K562 (cell line): ENCODE measurements around the gene GHR. TPM values are rescaled to one million over a fixed set of nuclear protein-coding genes. Genes with fewer than 3 reads are reported as not detected.
A peak's percentile ranks its signal among the peaks of the same experiment; 100 is the strongest.

ENCODE experiments used
- ATAC-seq: fragments of 200-7000 bp; cut with Tn5 transposase; 3 replicates; pipeline ENCODE4 v1.9.1; 2020; ENCODE audit warnings: moderate library complexity
- BruUV-seq: library from RNA; stranded (reverse); fragments of 400-500 nt; replicated peaks from 2 replicates; lab custom pipeline; 2021; lab: Mats Ljungman, UMichigan
- CTCF ChIA-PET: fragments of 300-600 bp; formaldehyde crosslinking; extraction: SDS; loops from one replicate; lab custom pipeline; 2021; ENCODE audit warnings: low intra/inter-chr PET ratio; lab: Yijun Ruan, JAX
- POLR2A ChIA-PET: fragments of 300-600, 350-650 bp; sonication (Branson Sonifier 250); formaldehyde crosslinking; extraction: SDS; loops from one replicate; lab custom pipeline; 2021; ENCODE audit warnings: antibody characterized with exemption, inconsistent platforms; lab: Yijun Ruan, JAX
- DNase-seq, 4 experiments: peaks; one replicate each; pipeline versions ENCODE4 v3.0.0 to v3.0.0-alpha.2; 2011 to 2018; ENCODE audit warnings: low spot score in 3 of 4, mixed read lengths in 3 of 4; ENCODE audit errors: extremely low read depth in 1 of 4
- FAIRE-seq: peaks from 2 replicates; lab custom pipeline; 2011; peaks lifted over from hg19 to GRCh38; lab: Jason Lieb, UNC
- H2AFZ ChIP-seq: 2 replicates; pipeline ENCODE4 v1.6.0; 2011; ENCODE audit warnings: low read depth, low read length, control low read depth, inconsistent platforms
- H3K27ac ChIP-seq: fragments of 200-600 bp; 3 replicates; pipeline ENCODE4 v1.8.0; 2011; ENCODE audit warnings: low read depth, mild to moderate bottlenecking, control low read depth, inconsistent platforms, low read length, moderate library complexity, mixed read lengths; ENCODE audit errors: extremely low read depth
- H3K27me3 ChIP-seq, 2 experiments: fragments of 300-600 bp in 1 of 2; 2 replicates in 1 of 2; 3 replicates in 1 of 2; pipeline versions ENCODE4 v1.6.0 to v1.8.0; 2011; ENCODE audit warnings: inconsistent platforms in 2 of 2, low read length in 2 of 2, mild to moderate bottlenecking in 1 of 2, mixed read lengths in 1 of 2, moderate library complexity in 1 of 2; ENCODE audit not compliant: control insufficient read depth in 2 of 2, insufficient read depth in 2 of 2
- H3K36me3 ChIP-seq: fragments of 300-600 bp; 3 replicates; pipeline ENCODE4 v1.8.0; 2011; ENCODE audit warnings: mild to moderate bottlenecking, low read length, inconsistent platforms; ENCODE audit not compliant: control insufficient read depth, insufficient read depth
- H3K4me1 ChIP-seq, 2 experiments: fragments of 200-600 bp in 1 of 2; replicated peaks in 1 of 2; 2 replicates in 1 of 2; 3 replicates in 1 of 2; pipeline versions ENCODE4 v1.5.1 to v1.8.0; 2011; ENCODE audit warnings: inconsistent platforms in 2 of 2, low read length in 2 of 2, mild to moderate bottlenecking in 1 of 2, mixed read lengths in 1 of 2, moderate library complexity in 1 of 2; ENCODE audit not compliant: control insufficient read depth in 2 of 2, insufficient read depth in 2 of 2
- H3K4me2 ChIP-seq: 2 replicates; pipeline ENCODE4 v1.6.1; 2011; ENCODE audit warnings: low read length, control low read depth, inconsistent platforms, mixed read lengths; ENCODE audit not compliant: insufficient read depth
- H3K4me3 ChIP-seq: fragments of 200-600 bp; sonication (generic), shearing (Covaris generic); 2 replicates; pipeline ENCODE4 v1.5.1; 2016; ENCODE audit warnings: control low read depth, inconsistent platforms
- H3K79me2 ChIP-seq: fragments of 200-600 bp; 3 replicates; pipeline ENCODE4 v1.8.0; 2011; ENCODE audit warnings: low read length, inconsistent platforms; ENCODE audit not compliant: control insufficient read depth, insufficient read depth
- H3K9ac ChIP-seq, 2 experiments: 2 replicates each; pipeline versions ENCODE4 v1.6.0 to v1.6.1; 2011; ENCODE audit warnings: low read depth in 2 of 2, low read length in 2 of 2, control low read depth in 1 of 2, inconsistent platforms in 1 of 2, mild to moderate bottlenecking in 1 of 2, mixed read lengths in 1 of 2; ENCODE audit not compliant: insufficient read depth in 1 of 2
- H3K9me1 ChIP-seq: one replicate; pipeline ENCODE4 v1.6.0; 2011; ENCODE audit warnings: inconsistent platforms, mild to moderate bottlenecking, low read length, moderate library complexity; ENCODE audit not compliant: control insufficient read depth, insufficient read depth
- H3K9me3 ChIP-seq: replicated peaks from 2 replicates; pipeline ENCODE4 v1.5.1; 2011; ENCODE audit warnings: low read depth, low read length, inconsistent platforms; ENCODE audit not compliant: control insufficient read depth, insufficient read depth
- H4K20me1 ChIP-seq: replicated peaks from 2 replicates; pipeline ENCODE4 v1.6.1; 2011; ENCODE audit warnings: low read length, inconsistent platforms, mixed read lengths; ENCODE audit not compliant: control insufficient read depth, insufficient read depth
- BRF1 ChIP-seq: IDR thresholded peaks from 3 replicates; pipeline ENCODE4 v1.6.1; 2011; ENCODE audit warnings: borderline replicate concordance, mild to moderate bottlenecking; ENCODE audit not compliant: insufficient read length; ENCODE audit errors: extremely low read depth
- DPF2 ChIP-seq: fragments of 450-650 bp; IDR thresholded peaks from 2 replicates; pipeline ENCODE4 v1.6.1; 2016
- HNRNPUL1 ChIP-seq: fragments of 200-400 bp; formaldehyde crosslinking; IDR thresholded peaks from 2 replicates; pipeline ENCODE4 v1.6.1; 2017; ENCODE audit warnings: low read length
- MTA2 ChIP-seq: fragments of 450-650 bp; IDR thresholded peaks from 2 replicates; pipeline ENCODE4 v1.6.1; 2016; ENCODE audit warnings: low read depth
- MTF1 ChIP-seq: fragments of 250-450 bp; sonication (Bioruptor Pico); IDR thresholded peaks from 2 replicates; pipeline ENCODE4 v1.9.0; 2021; ENCODE audit warnings: moderate library complexity, mild to moderate bottlenecking, inconsistent platforms, borderline replicate concordance
- MYNN ChIP-seq, 2 experiments: sonication (generic); formaldehyde crosslinking in 1 of 2; IDR thresholded peaks; 2 replicates each; pipeline versions ENCODE4 v1.5.0 to v1.6.1; 2016 to 2020; ENCODE audit warnings: antibody characterized with exemption in 1 of 2, missing genetic modification reagents in 1 of 2
- NR2C1 ChIP-seq, 2 experiments: fragments of 450-650 bp; IDR thresholded peaks; 2 replicates each; pipeline ENCODE4 v1.6.1; 2017; ENCODE audit warnings: mild to moderate bottlenecking in 2 of 2, antibody characterized with exemption in 1 of 2, inconsistent platforms in 1 of 2, missing compliant biosample characterization in 1 of 2, missing genetic modification characterization in 1 of 2
- RAD51 ChIP-seq: fragments of 450-650 bp; IDR thresholded peaks from 2 replicates; pipeline ENCODE4 v1.7.1; 2016; ENCODE audit warnings: low read depth, mild to moderate bottlenecking, borderline replicate concordance
- SMC3 ChIP-seq: conservative IDR thresholded peaks from 2 replicates; pipeline ENCODE4 v1.6.1; 2011; ENCODE audit warnings: low read depth, low read length, improper control_type of control experiment; ENCODE audit not compliant: insufficient read depth
- ZNF551 ChIP-seq: fragments of 250-450 bp; sonication (Bioruptor Pico); IDR thresholded peaks from 2 replicates; pipeline ENCODE4 v1.5.0; 2021; ENCODE audit warnings: mild to moderate bottlenecking, moderate library complexity
- WGBS: fragments of 100-300 bp; shearing (Covaris generic); methylation state at CpG from one replicate; pipeline ENCODE4 v1.1.6; 2016; ENCODE audit warnings: low coverage, mixed read lengths; ENCODE audit not compliant: insufficient coverage; ENCODE audit errors: missing lambda C conversion rate; 5-methylcytosine and 5-hydroxymethylcytosine counted together
- in situ Hi-C: fragments of 300-500 bp; cut with MboI; formaldehyde crosslinking; loops from 4 replicates; pipeline ENCODE4 v1.15.0; 2018; ENCODE audit warnings: inconsistent platforms, mixed read lengths
- intact Hi-C: fragments of 100-400 bp; cut with micrococcal nuclease; formaldehyde crosslinking; loops from 2 replicates; pipeline ENCODE4 v1.14.2; 2022
- polyA plus RNA-seq, 8 experiments: library from polyadenylated mRNA; depleted of rRNA in 4 of 8; stranded (reverse) in 5 of 8; unstranded in 3 of 8; fragments of >200 nt; fragmentation: Nextera tagmentation in 2 of 8; fragmentation: Illumina TruSeq in 1 of 8; extraction: Ambion mirVana in 2 of 8; extraction: Trizol in 1 of 8; gene quantifications; 2 replicates each; pipeline versions ENCODE4 v1.2.1 to v1.2.3, GENCODE V29; 2011 to 2014; ENCODE audit warnings: inconsistent platforms in 1 of 8, missing spikeins in 1 of 8
- total RNA-seq, 7 experiments: library from RNA; depleted of rRNA in 6 of 7; stranded (reverse); fragments of >200 nt in 6 of 7; fragmentation: Illumina TruSeq in 2 of 7; extraction: Trizol in 2 of 7; gene quantifications; 2 replicates each; pipeline versions ENCODE4 v1.2.1 to v1.2.3, GENCODE V29; 2011 to 2021; ENCODE audit warnings: low replicate concordance in 1 of 7
- TF ChIP-seq, protein P1 (sequence below), 2 experiments: fragments of 450-650 bp; IDR thresholded peaks; 2 replicates each; pipeline ENCODE4 v1.6.1; 2018; ENCODE audit warnings: mild to moderate bottlenecking in 2 of 2, low read depth in 1 of 2; ENCODE audit not compliant: partially characterized antibody in 2 of 2

Gene GHR
- total and polyA plus RNA-seq, 9 of the 15 experiments (the other 6 are each of a cell fraction or from before 2014, with no cell fraction given) = 0.01 to 0.13 (median 0.07) TPM; not detected in 5

DNA sequence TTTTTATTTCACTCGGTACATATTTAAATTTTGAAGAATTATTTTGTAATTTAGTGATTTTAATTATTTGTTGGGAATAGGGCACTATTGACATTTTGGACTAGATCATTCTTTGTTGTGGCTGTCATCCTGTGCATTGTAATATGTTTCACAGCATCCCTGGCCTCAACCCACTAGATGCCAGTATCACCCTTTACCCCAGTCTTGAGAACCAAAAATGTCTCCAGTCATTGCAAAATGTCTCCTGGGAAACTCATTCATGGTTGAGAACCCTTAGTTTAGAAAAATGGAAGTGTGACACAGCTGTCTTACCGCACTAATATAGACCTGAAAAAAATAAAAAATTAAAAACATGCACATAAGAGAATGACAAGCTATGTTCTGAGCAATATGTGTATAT is 245.0 kb downstream of the GHR start (continued):
- no peak for TF ChIP-seq RAD51
- no peak for TF ChIP-seq HNRNPUL1
- no peak for TF ChIP-seq BRF1

DNA sequence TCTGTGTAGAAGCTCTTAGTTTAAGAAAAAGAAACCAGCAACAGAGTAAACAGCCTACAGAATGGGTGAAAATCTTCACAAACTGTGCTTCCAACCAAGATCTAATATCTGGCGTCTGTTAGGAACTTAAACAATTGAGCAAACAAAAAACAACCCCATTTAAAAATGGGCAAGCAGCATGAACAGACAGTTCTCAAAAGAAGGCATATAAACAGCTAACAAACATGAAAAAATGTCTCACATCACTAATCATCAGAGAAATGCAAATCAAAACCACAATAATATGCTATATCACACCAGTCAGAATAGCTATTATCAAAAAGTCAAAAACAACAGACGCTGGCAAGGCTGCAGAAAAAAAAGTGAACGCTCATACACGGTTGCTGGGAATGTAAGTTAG is 249.7 kb downstream of the GHR start:
- ATAC-seq (no peak), FAIRE-seq (no peak), DNase-seq (no peak)
- intact Hi-C loops = no loop called here
- TF ChIP-seq MTF1 (CRISPR knock-in tag) = no peak
- TF ChIP-seq DPF2 = no peak
- no peak for TF ChIP-seq SMC3
- TF ChIP-seq NR2C1 (IDR thresholded peaks at IDR 0.05) = no peak
- TF ChIP-seq NR2C1 (tag; IDR thresholded peaks at IDR 0.05) = no peak
- TF ChIP-seq ZNF551 (CRISPR knock-in tag) = no peak
- TF ChIP-seq MTA2 = no peak
- no peak for TF ChIP-seq MYNN (IDR thresholded peaks at IDR 0.05)
- TF ChIP-seq MYNN (CRISPR knock-in tag; IDR thresholded peaks at IDR 0.05) = no peak
- TF ChIP-seq, protein P1, sequence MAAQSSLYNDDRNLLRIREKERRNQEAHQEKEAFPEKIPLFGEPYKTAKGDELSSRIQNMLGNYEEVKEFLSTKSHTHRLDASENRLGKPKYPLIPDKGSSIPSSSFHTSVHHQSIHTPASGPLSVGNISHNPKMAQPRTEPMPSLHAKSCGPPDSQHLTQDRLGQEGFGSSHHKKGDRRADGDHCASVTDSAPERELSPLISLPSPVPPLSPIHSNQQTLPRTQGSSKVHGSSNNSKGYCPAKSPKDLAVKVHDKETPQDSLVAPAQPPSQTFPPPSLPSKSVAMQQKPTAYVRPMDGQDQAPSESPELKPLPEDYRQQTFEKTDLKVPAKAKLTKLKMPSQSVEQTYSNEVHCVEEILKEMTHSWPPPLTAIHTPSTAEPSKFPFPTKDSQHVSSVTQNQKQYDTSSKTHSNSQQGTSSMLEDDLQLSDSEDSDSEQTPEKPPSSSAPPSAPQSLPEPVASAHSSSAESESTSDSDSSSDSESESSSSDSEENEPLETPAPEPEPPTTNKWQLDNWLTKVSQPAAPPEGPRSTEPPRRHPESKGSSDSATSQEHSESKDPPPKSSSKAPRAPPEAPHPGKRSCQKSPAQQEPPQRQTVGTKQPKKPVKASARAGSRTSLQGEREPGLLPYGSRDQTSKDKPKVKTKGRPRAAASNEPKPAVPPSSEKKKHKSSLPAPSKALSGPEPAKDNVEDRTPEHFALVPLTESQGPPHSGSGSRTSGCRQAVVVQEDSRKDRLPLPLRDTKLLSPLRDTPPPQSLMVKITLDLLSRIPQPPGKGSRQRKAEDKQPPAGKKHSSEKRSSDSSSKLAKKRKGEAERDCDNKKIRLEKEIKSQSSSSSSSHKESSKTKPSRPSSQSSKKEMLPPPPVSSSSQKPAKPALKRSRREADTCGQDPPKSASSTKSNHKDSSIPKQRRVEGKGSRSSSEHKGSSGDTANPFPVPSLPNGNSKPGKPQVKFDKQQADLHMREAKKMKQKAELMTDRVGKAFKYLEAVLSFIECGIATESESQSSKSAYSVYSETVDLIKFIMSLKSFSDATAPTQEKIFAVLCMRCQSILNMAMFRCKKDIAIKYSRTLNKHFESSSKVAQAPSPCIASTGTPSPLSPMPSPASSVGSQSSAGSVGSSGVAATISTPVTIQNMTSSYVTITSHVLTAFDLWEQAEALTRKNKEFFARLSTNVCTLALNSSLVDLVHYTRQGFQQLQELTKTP (IDR thresholded peaks at IDR 0.05; ENCODE audit: low read depth in 1 of 2, partially characterized antibody in 2 of 2) = peak in 1 of 2 experiments; percentile 99
- 0% methylated on average over 4 of the region's 4 CpGs for WGBS
- no peaks in the 10 kb centered on the region for H3K79me2 ChIP-seq
- no peak overlapping the region for H3K27ac ChIP-seq
- no peaks in the 10 kb centered on the region for H3K9me3 ChIP-seq
- CTCF ChIA-PET = no interaction called here
- no peak overlapping the region for H3K4me3 ChIP-seq
- H2AFZ ChIP-seq = no peak overlapping the region
- H3K4me1 ChIP-seq = no peaks in the 10 kb centered on the region
- no peaks in the 10 kb centered on the region for H3K9me1 ChIP-seq
- H3K27me3 ChIP-seq = no peaks in the 10 kb centered on the region
- POLR2A ChIA-PET = no interaction called here
- no peak overlapping the region for H3K4me2 ChIP-seq
- no peak overlapping the region for H3K9ac ChIP-seq
- no TSS peak for BruUV-seq
- H4K20me1 ChIP-seq = no peaks in the 10 kb centered on the region
- in situ Hi-C loops = no loop called here
- H3K36me3 ChIP-seq = no peaks in the 10 kb centered on the region
